ENCODE results near the gene AFDN. TPM values are rescaled to one million over a fixed set of nuclear protein-coding genes. Genes with fewer than 3 reads are reported as not detected.

The AFDN gene
- polyA plus RNA-seq, 3 donors: 139 to 164 (median 157) TPM

GRCh38 chr6:167794161-167795157, 32.3 kb upstream of the AFDN start:
- no peak for DNase-seq (ENCODE audit: low read depth in 3 of 3, low spot score in 2 of 3)

DNA sequence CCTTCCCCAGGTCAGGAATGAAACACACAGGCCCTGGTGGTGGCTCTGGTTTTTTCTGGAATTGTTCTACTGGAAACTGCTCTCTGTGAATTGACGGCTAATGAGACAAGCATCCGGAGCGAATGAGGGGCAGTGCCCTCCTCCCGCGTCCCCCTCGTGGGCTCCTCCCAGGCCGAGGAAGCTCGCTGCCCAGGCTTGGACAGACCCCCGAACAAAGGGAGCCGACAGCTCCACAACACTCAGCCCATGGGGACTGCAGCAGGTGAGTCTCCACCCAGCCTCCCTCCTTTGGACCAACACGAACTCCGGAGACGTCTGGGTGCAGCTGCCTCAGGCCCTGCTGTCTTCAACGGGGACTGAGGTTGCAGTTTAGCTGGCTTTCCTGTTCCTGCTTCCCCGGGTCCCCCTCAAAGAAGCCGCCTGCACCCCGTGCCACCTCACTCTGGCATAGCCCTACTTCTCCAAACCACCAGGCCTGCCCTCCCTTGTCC, 31.3 kb upstream of the AFDN start:
- DNase-seq (ENCODE audit: low read depth in 3 of 3, low spot score in 2 of 3): no peak

DNA sequence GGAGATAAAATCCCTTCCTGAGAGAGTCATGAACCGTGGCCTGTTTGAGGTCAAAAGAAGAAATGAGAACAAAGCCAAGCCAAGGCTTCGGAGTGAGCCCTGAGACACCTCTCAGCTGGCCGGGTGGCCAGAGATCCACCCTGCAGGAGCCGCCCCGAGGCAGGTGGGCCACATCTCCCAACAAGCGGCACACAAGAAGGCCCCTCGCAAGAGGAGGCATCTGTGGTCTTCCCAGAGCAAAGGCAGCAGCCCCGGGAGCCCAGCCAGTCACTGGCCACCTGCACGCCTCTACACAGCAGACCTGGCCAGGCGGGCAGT, 30.9 kb upstream of the AFDN start:
- DNase-seq (ENCODE audit: low read depth in 3 of 3, low spot score in 2 of 3): no peak

GRCh38 chr6:167796192-167796981, 30.3 kb upstream of the AFDN start:
- no peak for DNase-seq (ENCODE audit: low read depth in 3 of 3, low spot score in 2 of 3)

GRCh38 chr6:167797011-167797471, 29.7 kb upstream of the AFDN start:
- DNase-seq (ENCODE audit: low read depth in 3 of 3, low spot score in 2 of 3): no peak

DNA sequence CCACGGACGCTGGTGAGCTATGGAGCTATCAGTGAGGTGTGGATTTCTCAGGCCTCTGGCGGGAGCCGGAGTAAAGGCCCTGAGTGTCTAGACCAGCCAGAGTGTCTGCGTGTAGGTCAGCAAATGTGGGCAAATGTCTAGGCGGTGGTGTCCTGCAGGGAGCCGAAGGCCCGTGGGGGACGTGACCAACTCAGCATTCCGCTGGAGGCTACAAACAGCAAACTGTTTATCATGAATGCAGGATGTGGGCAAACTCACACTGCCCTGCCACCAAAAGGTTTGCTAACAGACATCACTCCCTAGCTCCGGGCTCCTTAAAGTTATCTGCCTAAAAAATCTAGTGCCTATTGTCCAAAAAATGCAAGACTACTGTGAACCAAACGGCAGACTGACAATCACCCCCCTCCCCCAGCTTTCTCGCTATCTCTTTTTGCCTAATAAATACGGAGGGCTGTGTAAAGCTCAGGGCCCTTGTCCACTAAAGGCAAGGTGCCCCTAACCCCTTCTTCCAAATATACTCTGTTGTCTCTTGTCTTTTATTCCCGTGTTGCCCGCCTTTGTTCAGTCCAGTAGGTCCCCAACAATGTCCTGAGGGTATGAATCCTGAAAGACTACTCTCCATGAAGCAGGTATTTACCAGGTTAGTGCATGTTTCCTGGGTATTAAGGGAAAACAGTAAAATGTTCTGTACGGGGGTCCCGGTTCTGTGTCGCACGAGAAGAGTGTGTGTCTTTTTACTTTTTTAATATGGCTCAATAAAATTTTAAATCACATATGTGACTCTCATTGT, 29.0 kb upstream of the AFDN start:
- DNase-seq (ENCODE audit: low read depth in 3 of 3, low spot score in 2 of 3): no peak

DNA sequence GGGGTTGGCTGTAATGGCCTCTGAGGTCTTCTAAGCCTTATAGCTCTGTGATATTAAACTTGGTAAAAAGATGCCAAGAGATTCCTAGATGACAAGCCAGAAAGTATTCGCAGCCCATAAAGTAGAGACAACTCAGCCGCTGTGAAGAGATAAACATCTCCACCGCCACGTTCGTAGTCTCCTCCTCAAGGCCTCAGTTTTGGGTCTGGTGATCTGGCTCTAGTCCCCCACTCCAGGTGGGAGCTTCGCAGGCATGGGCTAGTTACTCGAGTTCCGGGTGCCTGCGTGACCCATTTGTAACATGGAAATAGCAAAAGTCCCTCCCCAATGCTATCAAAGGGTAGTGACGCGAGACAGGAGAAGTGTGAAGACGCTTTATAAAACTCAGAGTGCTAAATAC, 28.3 kb upstream of the AFDN start:
- no peak for DNase-seq (ENCODE audit: low read depth in 3 of 3, low spot score in 2 of 3)

DNA sequence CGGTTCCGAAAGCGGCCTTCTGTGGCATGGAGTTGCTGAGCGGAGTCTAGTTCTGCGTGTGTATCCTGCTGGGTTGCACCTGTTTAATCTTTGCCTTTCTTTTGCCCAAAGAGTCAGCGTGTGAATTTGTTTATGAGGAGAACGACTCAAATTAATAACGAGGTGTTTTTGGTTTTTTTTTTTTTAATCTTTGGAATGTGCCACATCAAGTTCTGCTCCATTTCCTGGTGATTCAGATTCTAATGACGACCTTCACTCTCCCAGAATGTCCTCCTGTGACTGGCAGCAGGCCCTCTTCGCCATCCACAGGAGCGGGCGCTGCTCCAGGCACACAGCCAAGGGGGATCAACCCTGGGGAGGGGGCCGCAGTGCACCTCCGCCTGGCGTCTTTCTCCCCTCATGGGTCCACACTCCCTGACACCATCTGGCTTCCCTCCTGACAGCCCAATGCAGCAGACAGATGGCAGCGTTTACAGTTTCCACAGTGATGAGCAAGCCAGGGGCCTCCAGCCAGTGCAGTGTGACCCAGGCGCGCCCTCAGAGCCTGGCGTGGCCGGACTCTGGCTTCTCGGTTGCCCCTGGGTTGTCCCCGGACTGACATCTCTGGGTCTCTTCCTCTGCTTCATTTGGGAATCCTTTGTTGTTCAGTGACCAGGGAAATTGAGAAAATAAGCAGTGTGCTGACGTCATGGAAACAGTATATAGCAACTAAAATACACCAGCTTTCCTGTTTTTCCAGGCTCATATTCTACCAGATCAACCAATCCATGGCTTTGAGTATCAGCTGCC, 27.5 kb upstream of the AFDN start:
- no peak for DNase-seq (ENCODE audit: low read depth in 3 of 3, low spot score in 2 of 3)

GRCh38 chr6:167800549-167800948, 26.2 kb upstream of the AFDN start:
- no peak for DNase-seq (ENCODE audit: low read depth in 3 of 3, low spot score in 2 of 3)

GRCh38 chr6:167801263-167801662, 25.4 kb upstream of the AFDN start:
- no peak for DNase-seq (ENCODE audit: low read depth in 3 of 3, low spot score in 2 of 3)

DNA sequence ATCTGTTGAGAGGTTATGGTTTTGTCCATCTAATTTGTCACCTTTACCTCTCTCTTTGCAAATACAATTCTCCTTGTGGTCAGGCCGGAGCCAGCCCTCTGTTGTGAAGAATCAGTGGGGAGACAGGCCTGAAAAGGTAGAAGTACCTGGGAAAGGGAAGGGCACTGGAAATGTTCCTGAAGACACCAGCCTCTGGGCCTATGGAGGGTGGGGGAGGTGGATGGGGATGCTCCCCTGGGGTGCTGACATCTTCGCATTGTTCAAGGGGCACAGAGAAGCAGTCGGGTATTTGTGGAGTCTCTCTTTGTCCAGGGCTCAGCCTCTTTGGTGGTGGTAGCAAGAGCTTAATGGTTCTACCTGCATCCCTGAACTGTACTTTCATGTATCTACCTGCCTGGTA, 24.4 kb upstream of the AFDN start:
- DNase-seq (ENCODE audit: low read depth in 3 of 3, low spot score in 2 of 3): no peak

- no peak for DNase-seq (ENCODE audit: low read depth in 3 of 3, low spot score in 2 of 3)
Measured at GRCh38 chr6:167803816-167804215, 22.9 kb upstream of the AFDN start.

GRCh38 chr6:167804281-167805013, 22.3 kb upstream of the AFDN start:
- no peak for DNase-seq (ENCODE audit: low read depth in 3 of 3, low spot score in 2 of 3)

- no peak for DNase-seq (ENCODE audit: low read depth in 3 of 3, low spot score in 2 of 3)
Measured at GRCh38 chr6:167805349-167806060, 21.2 kb upstream of the AFDN start.

- DNase-seq (ENCODE audit: low read depth in 3 of 3, low spot score in 2 of 3): no peak
Measured at GRCh38 chr6:167806061-167806700, 20.5 kb upstream of the AFDN start.

DNA sequence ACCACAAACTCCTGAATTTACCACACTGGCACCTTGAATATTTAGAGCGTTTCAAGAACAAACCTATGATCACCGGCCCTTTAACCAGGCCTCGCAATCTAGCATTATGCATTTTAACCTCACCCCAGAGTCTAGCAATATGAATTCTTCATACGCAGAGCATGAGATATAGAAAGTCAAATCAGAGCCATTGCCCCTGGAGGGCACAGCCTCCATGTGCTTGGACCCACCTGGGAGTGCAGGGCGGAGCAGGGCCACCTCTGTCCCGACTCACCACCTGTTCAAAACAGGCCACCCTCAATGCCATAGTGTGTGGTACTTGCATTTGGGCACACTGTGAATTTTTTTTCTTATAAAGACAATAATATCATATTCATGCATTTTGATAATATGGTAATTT, 19.5 kb upstream of the AFDN start:
- DNase-seq (ENCODE audit: low read depth in 3 of 3, low spot score in 2 of 3): no peak

DNA sequence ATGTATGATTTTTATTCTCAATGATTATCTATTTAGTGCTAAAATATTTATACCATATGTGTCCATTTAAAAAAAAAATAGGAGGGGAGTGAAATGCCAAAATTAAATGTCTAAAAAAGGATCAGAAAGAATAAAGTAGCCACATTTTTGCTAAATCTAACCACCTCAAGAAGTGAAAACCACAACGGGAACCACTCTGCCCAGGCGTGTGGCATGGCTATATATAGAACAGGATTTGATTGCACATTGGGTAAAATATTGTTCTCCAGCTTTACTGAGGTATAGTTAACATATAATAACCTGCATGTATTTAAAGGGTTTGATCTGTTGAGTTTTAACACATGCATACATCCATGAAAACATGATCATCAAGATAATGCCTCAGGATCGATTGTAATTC, 19.0 kb upstream of the AFDN start:
- DNase-seq (ENCODE audit: low read depth in 3 of 3, low spot score in 2 of 3): no peak

GRCh38 chr6:167811040-167811439, 15.7 kb upstream of the AFDN start:
- no peak for DNase-seq (ENCODE audit: low read depth in 3 of 3, low spot score in 2 of 3)

Measured in right renal cortex interstitium (tissue), 3 donors.